Endodermal cell (in vitro differentiated cells): ENCODE measurements around the gene UGT3A2. TPM values are rescaled to one million over a fixed set of nuclear protein-coding genes. Genes with fewer than 3 reads are reported as not detected.

Experiments used
- DNase-seq: peaks from one replicate; pipeline ENCODE4 v3.0.0-alpha.2; 2017
- H3K27ac ChIP-seq: 2 replicates; pipeline ENCODE4 v1.5.1; 2013; ENCODE audit warnings: mild to moderate bottlenecking, low read depth, low read length, moderate library complexity
- H3K27me3 ChIP-seq: 2 replicates; pipeline ENCODE4 v1.6.1; 2013; ENCODE audit warnings: mild to moderate bottlenecking, low read length, moderate library complexity; ENCODE audit not compliant: insufficient read depth, control insufficient read depth, poor library complexity, severe bottlenecking
- H3K36me3 ChIP-seq: 2 replicates; pipeline ENCODE4 v1.7.0; 2013; ENCODE audit warnings: mild to moderate bottlenecking, low read length, moderate library complexity; ENCODE audit not compliant: control insufficient read depth, insufficient read depth
- H3K4me1 ChIP-seq: one replicate; pipeline ENCODE4 v1.7.0; 2013; ENCODE audit warnings: low read length; ENCODE audit not compliant: control insufficient read depth, insufficient read depth
- H3K4me3 ChIP-seq: 2 replicates; pipeline ENCODE4 v1.5.1; 2013; ENCODE audit warnings: mild to moderate bottlenecking, low read length, moderate library complexity
- H3K9ac ChIP-seq: 2 replicates; pipeline ENCODE4 v1.6.1; 2013; ENCODE audit warnings: mild to moderate bottlenecking, low read length, moderate library complexity; ENCODE audit not compliant: poor library complexity, severe bottlenecking; ENCODE audit errors: extremely low read depth
- H3K9me3 ChIP-seq: 2 replicates; pipeline ENCODE4 v1.6.1; 2013; ENCODE audit warnings: mild to moderate bottlenecking, low read length, moderate library complexity; ENCODE audit not compliant: control insufficient read depth
- H3K27ac Mint-ChIP-seq: 2 replicates; pipeline ENCODE4 v1.8.0; 2020; ENCODE audit warnings: mixed read lengths
- H3K27me3 Mint-ChIP-seq: 2 replicates; pipeline ENCODE4 v1.8.0; 2021; ENCODE audit warnings: mild to moderate bottlenecking, mixed read lengths; ENCODE audit not compliant: insufficient read depth
- H3K36me3 Mint-ChIP-seq: 2 replicates; pipeline ENCODE4 v1.8.0; 2020; ENCODE audit warnings: low read depth, mixed read lengths
- H3K4me1 Mint-ChIP-seq: 2 replicates; pipeline ENCODE4 v1.8.0; 2020; ENCODE audit warnings: mixed read lengths
- H3K4me3 Mint-ChIP-seq: 2 replicates; pipeline ENCODE4 v1.8.0; 2020; ENCODE audit warnings: mild to moderate bottlenecking, moderate library complexity, mixed read lengths
- H3K9me3 Mint-ChIP-seq: 2 replicates; pipeline ENCODE4 v1.8.0; 2020; ENCODE audit warnings: mild to moderate bottlenecking, mixed read lengths
- CTCF ChIP-seq: fragments of 200-600 bp; sonication (generic); conservative IDR thresholded peaks from 2 replicates; pipeline ENCODE4 v1.5.0; 2021; ENCODE audit warnings: antibody characterized with exemption, mild to moderate bottlenecking
- WGBS, 2 experiments: methylation state at CpG; one replicate each; pipeline versions ENCODE4 v1.1.5 to v1.1.7; 2013; ENCODE audit warnings: missing lambda C conversion rate in 2 of 2, mixed read lengths in 1 of 2; ENCODE audit not compliant: insufficient coverage in 1 of 2, insufficient read length in 1 of 2; 5-methylcytosine and 5-hydroxymethylcytosine counted together
- total RNA-seq, 2 donors: library from RNA; stranded (reverse); fragmentation: NEBNext Ultra II Directional in 1 of 2; extraction: Animal tissue kit (Norgen Biotek cat#: 25700) in 1 of 2; gene quantifications; 2 replicates in 1 of 2; 3 replicates in 1 of 2; pipeline ENCODE4 v1.2.1, GENCODE V29; 2021

The UGT3A2 gene
- total RNA-seq, 2 donors from 2014 or later: 15.5 to 25.3 TPM

- Mint-ChIP-seq H3K27me3 (peaks cover 2% of the 10 kb centered on the region), H3K27ac (peak overlapping the region; percentile 53), H3K4me3 (no peak overlapping the region), H3K36me3 (no peaks in the 10 kb centered on the region), H3K4me1 (peaks cover 5% of the 10 kb centered on the region), H3K9me3 (peaks cover 7% of the 10 kb centered on the region)
- H3K36me3 ChIP-seq: no peaks in the 10 kb centered on the region
- no peak overlapping the region for H3K27ac ChIP-seq
- DNase-seq: peak; percentile 87
- H3K9ac ChIP-seq: no peak overlapping the region
- peak; percentile 78 for TF ChIP-seq CTCF
- H3K27me3 ChIP-seq: no peaks in the 10 kb centered on the region
- H3K4me1 ChIP-seq: peaks cover 3% of the 10 kb centered on the region
- H3K9me3 ChIP-seq: peaks cover 8% of the 10 kb centered on the region
- WGBS, 2 experiments: 43 to 65% methylated on average over 1 to 2 of the region's 2 CpGs
- no peak overlapping the region for H3K4me3 ChIP-seq
Measured at GRCh38 chr5:36089989-36090388, 23.3 kb upstream of the UGT3A2 start.

- Mint-ChIP-seq H3K27ac (no peak overlapping the region), H3K36me3 (no peaks in the 10 kb centered on the region), H3K4me1 (peaks cover 2% of the 10 kb centered on the region), H3K9me3 (no peaks in the 10 kb centered on the region), H3K27me3 (peaks cover 5% of the 10 kb centered on the region), H3K4me3 (no peak overlapping the region)
- DNase-seq: peak; percentile 85
- peaks cover 4% of the 10 kb centered on the region for H3K4me1 ChIP-seq
- no peaks in the 10 kb centered on the region for H3K36me3 ChIP-seq
- H3K9me3 ChIP-seq: no peaks in the 10 kb centered on the region
- TF ChIP-seq CTCF: peak; percentile 82
- 27 to 35% methylated on average over 6 to 10 of the region's 10 CpGs for WGBS, 2 experiments
- no peaks in the 10 kb centered on the region for H3K27me3 ChIP-seq
- no peak overlapping the region for H3K9ac ChIP-seq
- H3K27ac ChIP-seq: no peak overlapping the region
- H3K4me3 ChIP-seq: no peak overlapping the region
Measured at GRCh38 chr5:36079200-36079781, 12.6 kb upstream of the UGT3A2 start.

- 72 to 83% methylated on average over 6 to 10 of the region's 10 CpGs for WGBS, 2 experiments
- no peaks in the 10 kb centered on the region for H3K36me3 Mint-ChIP-seq
Measured at GRCh38 chr5:36078430-36078829, 11.7 kb upstream of the UGT3A2 start.

More at GRCh38 chr5:36078430-36078829, 11.7 kb upstream of the UGT3A2 start:
- Histone ChIP-seq H3K4me1 (peaks cover 4% of the 10 kb centered on the region), H3K9ac (no peak overlapping the region), H3K4me3 (no peak overlapping the region), H3K9me3 (no peaks in the 10 kb centered on the region), H3K36me3 (no peaks in the 10 kb centered on the region), H3K27ac (no peak overlapping the region), H3K27me3 (no peaks in the 10 kb centered on the region)
- DNase-seq: no peak
- Mint-ChIP-seq H3K4me1 (peaks cover 2% of the 10 kb centered on the region), H3K9me3 (no peaks in the 10 kb centered on the region), H3K4me3 (no peak overlapping the region), H3K27me3 (peaks cover 5% of the 10 kb centered on the region), H3K27ac (no peak overlapping the region)
- no peak for TF ChIP-seq CTCF
